Kidney glomerular epithelial cell (primary cell): ENCODE data around the gene PDE4B.

Experiments
- DNase-seq: peaks from one replicate; lab custom pipeline; 2025; lab: John Stamatoyannopoulos, UW

PDE4B gene

GRCh38 chr1:66422804-66423203 lies 630.1 kb downstream of the PDE4B start:
- DNase-seq, result no peak
